HuH-7 (cell line): Measurements from ENCODE around the gene CRYGC.

Experiments
- DNase-seq: peaks from one replicate; pipeline ENCODE4 v3.0.0; 2011; ENCODE audit warnings: low spot score

Gene CRYGC

DNA sequence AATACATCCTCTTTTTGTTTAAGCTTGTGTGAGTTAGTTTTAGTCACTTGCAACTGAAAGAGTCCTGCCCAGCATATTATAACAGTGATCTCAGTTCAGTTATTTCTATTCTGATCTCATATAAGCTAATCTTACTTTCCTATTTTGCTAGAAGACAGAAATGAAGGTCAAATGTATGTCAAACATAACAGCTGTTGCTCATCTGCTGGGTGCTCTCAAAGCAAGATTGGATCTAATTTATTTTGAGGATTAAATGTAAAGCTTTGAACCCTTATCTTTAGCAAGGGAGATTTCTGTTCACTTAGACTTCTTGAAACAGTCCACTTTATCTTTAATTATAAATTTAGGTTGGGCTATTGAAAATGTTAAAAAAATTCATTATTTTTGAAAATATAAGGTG lies 36.5 kb downstream of the CRYGC start:
- DNase-seq = no peak

DNA sequence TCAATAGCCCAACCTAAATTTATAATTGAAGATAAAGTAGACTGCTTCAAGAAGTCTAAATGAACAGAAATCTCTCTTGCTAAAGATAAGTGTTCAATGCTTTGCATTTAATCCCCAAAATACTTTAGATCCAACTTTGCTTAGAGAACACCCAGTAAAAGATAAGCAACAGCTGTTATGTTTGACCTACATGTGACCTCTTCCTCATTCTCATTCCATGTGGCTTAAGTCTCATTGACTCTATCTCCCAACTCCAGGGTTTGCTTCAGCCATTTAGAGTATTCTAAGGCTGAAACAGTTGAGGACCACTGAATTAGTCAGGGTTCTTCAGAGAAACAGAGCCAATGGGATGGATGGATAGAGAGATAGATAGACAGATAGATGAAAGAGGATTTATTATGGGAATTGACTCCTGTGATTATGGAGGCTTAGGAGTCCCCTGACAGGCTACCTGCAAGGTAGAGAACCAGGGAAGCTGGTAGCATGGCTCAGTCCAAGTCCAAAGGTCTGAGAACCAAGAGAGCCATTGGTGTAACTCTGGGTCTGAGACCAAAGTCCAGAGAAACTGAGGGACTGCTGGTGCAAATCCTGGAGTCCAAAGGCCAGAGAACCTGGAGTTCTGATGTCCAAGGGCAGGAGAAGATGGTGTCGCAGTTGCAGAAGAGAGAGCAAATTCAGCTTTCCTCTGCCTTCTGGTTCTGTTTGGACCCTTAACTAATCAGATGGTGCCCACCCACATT lies 37.4 kb downstream of the CRYGC start:
- DNase-seq = no peak

DNA sequence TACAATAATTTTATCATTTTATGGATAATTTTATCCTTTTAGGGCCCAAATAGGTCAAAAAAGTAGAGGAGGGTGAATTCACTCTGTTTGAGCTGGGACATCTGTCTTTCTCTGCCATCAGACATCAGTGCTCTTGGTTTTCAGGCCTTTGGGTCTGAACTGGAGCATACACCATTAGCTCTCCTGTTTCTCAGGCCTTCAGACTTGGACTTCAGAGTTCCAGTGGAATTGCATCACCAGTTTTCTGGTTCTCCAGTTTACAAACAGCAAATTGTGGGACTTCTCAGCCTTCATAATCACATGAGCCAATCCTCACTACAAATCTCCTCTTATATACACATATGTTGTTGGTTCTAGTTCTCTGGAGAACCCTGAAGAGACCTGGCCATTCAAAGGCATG lies 39.2 kb downstream of the CRYGC start:
- DNase-seq = no peak

DNA sequence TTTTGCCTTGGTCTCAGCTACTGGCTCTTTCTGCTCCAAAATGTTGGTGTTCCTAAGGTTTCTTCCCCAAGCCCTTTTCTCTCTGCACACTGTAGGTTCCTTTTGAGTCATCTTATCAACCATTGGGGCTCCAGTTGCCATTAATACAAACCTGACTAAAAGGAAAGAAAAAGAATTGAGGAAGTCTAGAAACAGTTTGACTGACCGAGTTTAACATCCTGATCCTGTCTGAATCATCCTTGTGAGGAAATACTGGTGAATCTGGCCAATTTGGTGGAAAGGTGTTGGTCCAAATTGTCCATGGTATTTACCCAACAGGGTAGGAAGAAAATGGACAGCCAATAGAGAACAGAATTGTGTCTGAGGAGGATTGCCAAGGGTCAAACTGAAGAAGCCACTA lies 43.6 kb downstream of the CRYGC start:
- DNase-seq = no peak

DNA sequence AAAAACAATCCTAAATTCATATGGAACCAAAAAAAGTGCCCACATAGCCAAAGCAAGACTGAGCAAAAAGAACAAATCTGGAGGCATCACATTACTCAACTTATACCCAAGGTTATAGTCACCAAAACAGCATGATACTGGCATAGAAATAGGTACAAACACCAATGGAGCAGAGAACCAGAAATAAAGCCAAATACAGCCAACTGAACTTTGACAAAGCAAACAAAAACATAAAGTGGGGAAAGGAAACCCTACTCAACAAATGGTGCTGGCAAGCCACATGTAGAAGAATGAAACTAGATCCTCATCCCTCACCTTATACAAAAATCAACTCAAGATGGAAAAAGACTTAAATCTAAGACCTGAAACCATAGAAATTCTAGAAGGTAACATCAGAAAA lies 45.8 kb downstream of the CRYGC start:
- no peak for DNase-seq
